Kidney (tissue), 14 donors: ENCODE data around the gene AQP7. TPM values are rescaled to one million over a fixed set of nuclear protein-coding genes. Genes with fewer than 3 reads are reported as not detected.

ENCODE experiments used
- DNase-seq, 5 donors: peaks; one replicate each; pipeline ENCODE4 v3.0.0-alpha.2; 2013 to 2020
- FAIRE-seq: peaks from 2 replicates; lab custom pipeline; 2012; peaks lifted over from hg19 to GRCh38; lab: Jason Lieb, UNC
- H3K27ac ChIP-seq, 2 donors: one replicate each; pipeline ENCODE4 v1.7.0; 2013; ENCODE audit warnings: low read depth in 2 of 2, low read length in 2 of 2, inconsistent platforms in 1 of 2
- H3K27me3 ChIP-seq: one replicate; pipeline ENCODE4 v1.7.1; 2013; ENCODE audit warnings: low read length, inconsistent platforms; ENCODE audit not compliant: control insufficient read depth, insufficient read depth
- H3K36me3 ChIP-seq, 3 donors: one replicate each; pipeline versions ENCODE4 v1.7.0 to v1.7.1; 2013; ENCODE audit warnings: low read length in 3 of 3, control low read depth in 1 of 3, inconsistent platforms in 1 of 3; ENCODE audit not compliant: insufficient read depth in 3 of 3, control insufficient read depth in 2 of 3
- H3K4me1 ChIP-seq, 3 donors: one replicate each; pipeline versions ENCODE4 v1.7.0 to v1.7.1; 2013; ENCODE audit warnings: low read length in 3 of 3, inconsistent platforms in 1 of 3, low read depth in 1 of 3; ENCODE audit not compliant: control insufficient read depth in 2 of 3, insufficient read depth in 2 of 3
- H3K4me3 ChIP-seq, 3 donors: one replicate each; pipeline versions ENCODE4 v1.7.0 to v1.8.1; 2013; ENCODE audit warnings: low read length in 3 of 3, control low read depth in 1 of 3, inconsistent platforms in 1 of 3
- H3K9ac ChIP-seq, 3 donors: one replicate each; pipeline versions ENCODE4 v1.7.0 to v1.7.1; 2013; ENCODE audit warnings: low read length in 3 of 3, control low read depth in 1 of 3, inconsistent platforms in 1 of 3
- H3K9me3 ChIP-seq, 3 donors: one replicate each; pipeline versions ENCODE4 v1.7.0 to v1.7.1; 2013; ENCODE audit warnings: low read length in 3 of 3, control low read depth in 1 of 3, inconsistent platforms in 1 of 3; ENCODE audit not compliant: control insufficient read depth in 2 of 3, insufficient read depth in 1 of 3
- CTCF ChIP-seq: IDR thresholded peaks from 3 replicates; pipeline ENCODE4 v1.5.1; 2012; ENCODE audit warnings: mild to moderate bottlenecking, moderate library complexity, borderline replicate concordance; ENCODE audit not compliant: insufficient read depth; ENCODE audit errors: extremely low read depth
- intact Hi-C: fragments of 100-400 bp; cut with DNase I; formaldehyde crosslinking; loops from one replicate; pipeline ENCODE4 v1.11.1; 2022
- polyA plus RNA-seq: library from polyadenylated mRNA; stranded (reverse); fragments of 350-450 nt; fragmentation: Illumina TruSeq; extraction: RNeasy Lipid Tissue Mini Kit (QIAGEN cat#74804); gene quantifications from one replicate; pipeline ENCODE4 v1.2.3, GENCODE V29; 2014; ENCODE audit warnings: low read depth, low replicate concordance; ENCODE audit not compliant: insufficient read depth
- total RNA-seq: library from RNA; stranded (reverse); fragmentation: NEBNext Ultra II Directional; extraction: Animal tissue kit (Norgen Biotek cat#: 25700); gene quantifications from one replicate; pipeline ENCODE4 v1.2.1, GENCODE V29; 2021
- donor health status: control.
- donor health status: control.
- donor health status: control.
- donor health status: control.
- donor health status: control.
- donor health status: DM: yes; HTN: yes; CAD: no.
- donor health status: Normal renal cell carcinoma (clear cell type).

AQP7 gene
- total and polyA plus RNA-seq, 2 donors from 2014 or later = 11.9 to 45.3 TPM

GRCh38 chr9:33378121-33378795, 24.1 kb downstream of the AQP7 start:
- Histone ChIP-seq H3K36me3 (no peaks in the 10 kb centered on the region), H3K9ac (no peak overlapping the region), H3K9me3 (no peaks in the 10 kb centered on the region), H3K4me3 (no peak overlapping the region), H3K27me3 (no peaks in the 10 kb centered on the region), H3K4me1 (peaks cover 0 to 4% (median 0%) of the 10 kb centered on the region in 3 donors), H3K27ac (no peak overlapping the region)
- FAIRE-seq = no peak
- DNase-seq = no peak
- intact Hi-C loops = no loop called here
- no peak for TF ChIP-seq CTCF

- no peak for FAIRE-seq
- Histone ChIP-seq H3K9me3 (no peaks in the 10 kb centered on the region), H3K27me3 (no peaks in the 10 kb centered on the region), H3K9ac (no peak overlapping the region), H3K36me3 (peaks cover 0 to under 1% (median 0%) of the 10 kb centered on the region in 3 donors), H3K27ac (no peak overlapping the region), H3K4me3 (no peak overlapping the region), H3K4me1 (peaks cover 0 to 4% (median 0%) of the 10 kb centered on the region in 3 donors)
- no peak for DNase-seq
- intact Hi-C loops = no loop called here
- no peak for TF ChIP-seq CTCF
Measured at GRCh38 chr9:33377089-33377715, 25.2 kb downstream of the AQP7 start.

- H3K36me3 ChIP-seq = peaks cover 0 to 12% (median 9%) of the 10 kb centered on the region in 3 donors
- TF ChIP-seq CTCF = no peak
- no peak overlapping the region for H3K27ac ChIP-seq
- intact Hi-C loops = no loop called here
- H3K27me3 ChIP-seq = no peaks in the 10 kb centered on the region
- FAIRE-seq (no peak), DNase-seq (peak in 3 of 5 donors; percentile 30 to 64 (median 43))
- no peak overlapping the region for H3K9ac ChIP-seq
- H3K9me3 ChIP-seq = no peaks in the 10 kb centered on the region
- H3K4me3 ChIP-seq = no peak overlapping the region
- peaks cover 0 to 4% (median 0%) of the 10 kb centered on the region in 3 donors for H3K4me1 ChIP-seq
Measured at GRCh38 chr9:33375841-33376321, 26.5 kb downstream of the AQP7 start.
